ENCODE results near the gene BRD3. TPM values are rescaled to one million over a fixed set of nuclear protein-coding genes. Genes with fewer than 3 reads are reported as not detected.

BRD3 gene
- total RNA-seq, 1 donor from 2014 or later: 39.6 TPM

GRCh38 chr9:134053401-134053871, 14.4 kb downstream of the BRD3 start:
- Histone ChIP-seq H2AFZ (ENCODE audit: low read depth, low read length) (no peak overlapping the region), H3K36me3 (ENCODE audit: insufficient read depth, low read length) (peaks cover 3% of the 10 kb centered on the region), H3K4me1 (ENCODE audit: insufficient read depth, low read length) (peaks cover 28% of the 10 kb centered on the region), H3K4me2 (ENCODE audit: low read length) (no peak overlapping the region), H3K4me3 (ENCODE audit: insufficient read depth, low read depth, low read length) (no peak overlapping the region), H3K9ac (ENCODE audit: low read length) (no peak overlapping the region), H3K79me2 (ENCODE audit: insufficient read depth, low read length) (peaks cover 56% of the 10 kb centered on the region), H3K27me3 (ENCODE audit: insufficient read depth, low read length) (no peaks in the 10 kb centered on the region), H3K9me3 (ENCODE audit: insufficient read depth, low read depth, low read length) (no peaks in the 10 kb centered on the region), H3K27ac (ENCODE audit: low read depth, low read length) (no peak overlapping the region), H4K20me1 (ENCODE audit: insufficient read depth, low read length) (peaks cover 82% of the 10 kb centered on the region)
- Mint-ChIP-seq H3K4me3 (ENCODE audit: unreplicated experiment) (no peak overlapping the region), H3K27ac (ENCODE audit: unreplicated experiment) (no peak overlapping the region), H3K4me1 (ENCODE audit: low read depth, unreplicated experiment) (peaks cover 7% of the 10 kb centered on the region), H3K9me3 (ENCODE audit: unreplicated experiment) (no peaks in the 10 kb centered on the region), H3K27me3 (ENCODE audit: low read depth, unreplicated experiment) (no peaks in the 10 kb centered on the region), H3K36me3 (ENCODE audit: low read depth, unreplicated experiment) (peaks cover 5% of the 10 kb centered on the region)
- DNase-seq (ENCODE audit: low read depth): no peak
- FAIRE-seq: no peak
- TF ChIP-seq EZH2 (IDR thresholded peaks at IDR 0.05; ENCODE audit: insufficient read depth, low read length) (no peak), CTCF (IDR thresholded peaks at IDR 0.05; ENCODE audit: insufficient read depth, low read depth, low read length) (no peak)

- FAIRE-seq: no peak
- H3K4me1 Mint-ChIP-seq (ENCODE audit: low read depth, unreplicated experiment): peaks cover 5% of the 10 kb centered on the region
- no peak overlapping the region for H3K4me3 Mint-ChIP-seq (ENCODE audit: unreplicated experiment)
- Histone ChIP-seq H3K4me1 (ENCODE audit: insufficient read depth, low read length) (peaks cover 23% of the 10 kb centered on the region), H3K27ac (ENCODE audit: low read depth, low read length) (no peak overlapping the region), H3K79me2 (ENCODE audit: insufficient read depth, low read length) (peaks cover 51% of the 10 kb centered on the region), H3K9ac (ENCODE audit: low read length) (no peak overlapping the region), H2AFZ (ENCODE audit: low read depth, low read length) (no peak overlapping the region), H3K4me2 (ENCODE audit: low read length) (no peak overlapping the region), H4K20me1 (ENCODE audit: insufficient read depth, low read length) (peaks cover 77% of the 10 kb centered on the region), H3K9me3 (ENCODE audit: insufficient read depth, low read depth, low read length) (no peaks in the 10 kb centered on the region), H3K27me3 (ENCODE audit: insufficient read depth, low read length) (no peaks in the 10 kb centered on the region), H3K36me3 (ENCODE audit: insufficient read depth, low read length) (peaks cover 3% of the 10 kb centered on the region), H3K4me3 (ENCODE audit: insufficient read depth, low read depth, low read length) (no peak overlapping the region)
- H3K36me3 Mint-ChIP-seq (ENCODE audit: low read depth, unreplicated experiment): peaks cover 5% of the 10 kb centered on the region
- H3K9me3 Mint-ChIP-seq (ENCODE audit: unreplicated experiment): no peaks in the 10 kb centered on the region
- H3K27me3 Mint-ChIP-seq (ENCODE audit: low read depth, unreplicated experiment): no peaks in the 10 kb centered on the region
- TF ChIP-seq EZH2 (IDR thresholded peaks at IDR 0.05; ENCODE audit: insufficient read depth, low read length): no peak
- no peak overlapping the region for H3K27ac Mint-ChIP-seq (ENCODE audit: unreplicated experiment)
- no peak for DNase-seq (ENCODE audit: low read depth)
Measured at GRCh38 chr9:134052941-134053340, 14.9 kb downstream of the BRD3 start.

GRCh38 chr9:134052491-134052890, 15.3 kb downstream of the BRD3 start:
- H3K27ac ChIP-seq (ENCODE audit: low read depth, low read length): no peak overlapping the region
- no peak for FAIRE-seq
- peaks cover 7% of the 10 kb centered on the region for H3K36me3 Mint-ChIP-seq (ENCODE audit: low read depth, unreplicated experiment)
- H3K4me3 ChIP-seq (ENCODE audit: insufficient read depth, low read depth, low read length): no peak overlapping the region
- H3K27ac Mint-ChIP-seq (ENCODE audit: unreplicated experiment): no peak overlapping the region
- no peaks in the 10 kb centered on the region for H3K27me3 Mint-ChIP-seq (ENCODE audit: low read depth, unreplicated experiment)
- H3K36me3 ChIP-seq (ENCODE audit: insufficient read depth, low read length): peaks cover 3% of the 10 kb centered on the region
- H2AFZ ChIP-seq (ENCODE audit: low read depth, low read length): no peak overlapping the region
- no peaks in the 10 kb centered on the region for H3K27me3 ChIP-seq (ENCODE audit: insufficient read depth, low read length)
- TF ChIP-seq EZH2 (IDR thresholded peaks at IDR 0.05; ENCODE audit: insufficient read depth, low read length): no peak
- no peak for TF ChIP-seq CTCF (IDR thresholded peaks at IDR 0.05; ENCODE audit: insufficient read depth, low read depth, low read length)
- no peak for DNase-seq (ENCODE audit: low read depth)
- peaks cover 5% of the 10 kb centered on the region for H3K4me1 Mint-ChIP-seq (ENCODE audit: low read depth, unreplicated experiment)
- no peak overlapping the region for H3K4me3 Mint-ChIP-seq (ENCODE audit: unreplicated experiment)
- peaks cover 20% of the 10 kb centered on the region for H3K4me1 ChIP-seq (ENCODE audit: insufficient read depth, low read length)
- H4K20me1 ChIP-seq (ENCODE audit: insufficient read depth, low read length): peaks cover 73% of the 10 kb centered on the region
- no peaks in the 10 kb centered on the region for H3K9me3 Mint-ChIP-seq (ENCODE audit: unreplicated experiment)
- no peak overlapping the region for H3K4me2 ChIP-seq (ENCODE audit: low read length)
- peaks cover 47% of the 10 kb centered on the region for H3K79me2 ChIP-seq (ENCODE audit: insufficient read depth, low read length)
- H3K9ac ChIP-seq (ENCODE audit: low read length): no peak overlapping the region
- no peaks in the 10 kb centered on the region for H3K9me3 ChIP-seq (ENCODE audit: insufficient read depth, low read depth, low read length)

Measured in astrocyte (in vitro differentiated cells and primary cell).